Measurements from ENCODE around the gene ABI3BP.

GRCh38 chr3:100888881-100889280 is 104.3 kb downstream of the ABI3BP start:
- no peak for TF ChIP-seq CTCF (IDR thresholded peaks at IDR 0.05)
- no peak for TF ChIP-seq POLR2A (IDR thresholded peaks at IDR 0.05)
- TF ChIP-seq POLR2AphosphoS5 (IDR thresholded peaks at IDR 0.05) = no peak

Data from upper lobe of left lung (tissue), 4 donors.